HG03442 (cell line): ENCODE measurements around the gene ALDH4A1.

Experiments
- ATAC-seq: cut with Tn5 transposase; IDR thresholded peaks from one replicate; pipeline ENCODE4 v1.9.1; 2021; ENCODE audit warnings: mild to moderate bottlenecking, moderate library complexity; ENCODE audit not compliant: unreplicated experiment

Gene ALDH4A1

GRCh38 chr1:18902523-18903290 is at the start of gene ALDH4A1:
Gene ALDH4A1 (minus strand): TSS chr1:18902555. CDS start chr1:18902523, 32 bp downstream.
- ATAC-seq = peak; percentile 94

GRCh38 chr1:18951818-18952391 is 49.5 kb upstream of the ALDH4A1 start:
- ATAC-seq = peak; percentile 28

- ATAC-seq = no peak
Observed at GRCh38 chr1:18951416-18951815, 49.1 kb upstream of the ALDH4A1 start.

GRCh38 chr1:18950401-18951026 is 48.2 kb upstream of the ALDH4A1 start:
- ATAC-seq = no peak

GRCh38 chr1:18949686-18950400 is 47.5 kb upstream of the ALDH4A1 start:
- no peak for ATAC-seq

- ATAC-seq = no peak
Observed at GRCh38 chr1:18948913-18949685, 46.7 kb upstream of the ALDH4A1 start.

GRCh38 chr1:18948048-18948912 is 45.9 kb upstream of the ALDH4A1 start:
- no peak for ATAC-seq

GRCh38 chr1:18947570-18947969 is 45.2 kb upstream of the ALDH4A1 start:
- no peak for ATAC-seq

GRCh38 chr1:18946550-18947381 is 44.4 kb upstream of the ALDH4A1 start:
- ATAC-seq = no peak

GRCh38 chr1:18945401-18945849 is 43.1 kb upstream of the ALDH4A1 start:
- no peak for ATAC-seq

- no peak for ATAC-seq
Observed at GRCh38 chr1:18944810-18945209, 42.5 kb upstream of the ALDH4A1 start.

- ATAC-seq = no peak
Observed at GRCh38 chr1:18943914-18944572, 41.7 kb upstream of the ALDH4A1 start.

GRCh38 chr1:18943162-18943561 is 40.8 kb upstream of the ALDH4A1 start:
- ATAC-seq = no peak

- ATAC-seq = no peak
Observed at GRCh38 chr1:18942340-18942739, 40.0 kb upstream of the ALDH4A1 start.

GRCh38 chr1:18941221-18942141 is 39.1 kb upstream of the ALDH4A1 start:
- no peak for ATAC-seq

- no peak for ATAC-seq
Observed at GRCh38 chr1:18940303-18941020, 38.1 kb upstream of the ALDH4A1 start.
